Thyroid gland (tissue), 4 donors: Measurements from ENCODE around the gene SMURF2. TPM values are rescaled to one million over a fixed set of nuclear protein-coding genes. Genes with fewer than 3 reads are reported as not detected.

Experiments
- DNase-seq, 2 donors: peaks; one replicate each; pipeline ENCODE4 v3.0.0-alpha.2; 2019
- H3K27ac ChIP-seq, 3 donors: fragments of 200-600 bp; sonication (generic); 1 replicate in 2 of 3; 2 replicates in 1 of 3; pipeline ENCODE4 v1.5.1; 2016 to 2019; ENCODE audit warnings: mild to moderate bottlenecking in 1 of 3, moderate library complexity in 1 of 3
- H3K27me3 ChIP-seq: fragments of 200-600 bp; sonication (generic); one replicate; pipeline ENCODE4 v1.5.1; 2019
- H3K36me3 ChIP-seq, 2 donors: fragments of 200-600 bp; sonication (generic); one replicate each; pipeline ENCODE4 v1.5.1; 2016 to 2019
- H3K4me1 ChIP-seq, 2 donors: fragments of 200-600 bp; sonication (generic); one replicate each; pipeline ENCODE4 v1.5.1; 2017 to 2019
- H3K4me3 ChIP-seq, 3 donors: fragments of 200-600 bp; sonication (generic); replicated peaks in 1 of 3; 1 replicate in 2 of 3; 2 replicates in 1 of 3; pipeline ENCODE4 v1.5.1; 2016; ENCODE audit warnings: mild to moderate bottlenecking in 1 of 3
- H3K9me3 ChIP-seq: fragments of 200-600 bp; sonication (generic); one replicate; pipeline ENCODE4 v1.5.1; 2017
- POLR2A ChIP-seq, 2 donors: fragments of 450-650 bp; IDR thresholded peaks; one replicate each; pipeline ENCODE4 v1.6.1; 2017; ENCODE audit warnings: antibody characterized with exemption in 2 of 2, mild to moderate bottlenecking in 2 of 2, moderate library complexity in 1 of 2
- WGBS, 2 donors: methylation state at CpG; one replicate each; pipeline ENCODE4 v1.1.5; 2017; 5-methylcytosine and 5-hydroxymethylcytosine counted together
- intact Hi-C: fragments of 100-400 bp; cut with DNase I; formaldehyde crosslinking; loops from one replicate; pipeline ENCODE4 v1.15.1; 2023
- total RNA-seq, 4 donors: library from RNA; depleted of rRNA; stranded (reverse); fragments of >200 nt; gene quantifications; one replicate each; pipeline ENCODE4 v1.2.3, GENCODE V29; 2016
- TF ChIP-seq, protein P1 (sequence below), 6 experiments: fragments of 200-600 bp in 3 of 6; fragments of 450-650 bp in 3 of 6; sonication (generic) in 3 of 6; IDR thresholded peaks; one replicate each; pipeline ENCODE4 v1.5.1; 2016 to 2019; ENCODE audit warnings: antibody characterized with exemption in 6 of 6, mild to moderate bottlenecking in 2 of 6, inconsistent platforms in 1 of 6, moderate library complexity in 1 of 6

SMURF2 gene
- total RNA-seq: 10 to 100 TPM; 26.3 to 39.0 (median 29.6) TPM

- DNase-seq: peak; percentile 85 to 86
- peaks cover 22 to 27% of the 10 kb centered on the region in 2 donors for H3K4me1 ChIP-seq
- peak; percentile 69 to 94 for TF ChIP-seq POLR2A (IDR thresholded peaks at IDR 0.05)
- TF ChIP-seq, protein P1, sequence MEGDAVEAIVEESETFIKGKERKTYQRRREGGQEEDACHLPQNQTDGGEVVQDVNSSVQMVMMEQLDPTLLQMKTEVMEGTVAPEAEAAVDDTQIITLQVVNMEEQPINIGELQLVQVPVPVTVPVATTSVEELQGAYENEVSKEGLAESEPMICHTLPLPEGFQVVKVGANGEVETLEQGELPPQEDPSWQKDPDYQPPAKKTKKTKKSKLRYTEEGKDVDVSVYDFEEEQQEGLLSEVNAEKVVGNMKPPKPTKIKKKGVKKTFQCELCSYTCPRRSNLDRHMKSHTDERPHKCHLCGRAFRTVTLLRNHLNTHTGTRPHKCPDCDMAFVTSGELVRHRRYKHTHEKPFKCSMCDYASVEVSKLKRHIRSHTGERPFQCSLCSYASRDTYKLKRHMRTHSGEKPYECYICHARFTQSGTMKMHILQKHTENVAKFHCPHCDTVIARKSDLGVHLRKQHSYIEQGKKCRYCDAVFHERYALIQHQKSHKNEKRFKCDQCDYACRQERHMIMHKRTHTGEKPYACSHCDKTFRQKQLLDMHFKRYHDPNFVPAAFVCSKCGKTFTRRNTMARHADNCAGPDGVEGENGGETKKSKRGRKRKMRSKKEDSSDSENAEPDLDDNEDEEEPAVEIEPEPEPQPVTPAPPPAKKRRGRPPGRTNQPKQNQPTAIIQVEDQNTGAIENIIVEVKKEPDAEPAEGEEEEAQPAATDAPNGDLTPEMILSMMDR (IDR thresholded peaks at IDR 0.05): peak in 1 of 6 experiments; percentile 13
- no peaks in the 10 kb centered on the region for H3K9me3 ChIP-seq
- no peaks in the 10 kb centered on the region for H3K36me3 ChIP-seq
- H3K27ac ChIP-seq: peak within 1 kb of the TSS; percentile 79 to 83 (median 83)
- no peaks in the 10 kb centered on the region for H3K27me3 ChIP-seq
- intact Hi-C loops: loop anchor here (10.0 kb wide), 1 partner anchor 73 kb away; no protein-coding TSS in a partner anchor
- 2% methylated on average over 11 to 13 of the region's 95 CpGs for WGBS, 2 donors
- H3K4me3 ChIP-seq: peak within 1 kb of the TSS; percentile 66 to 86 (median 74)
Measured at GRCh38 chr17:64661976-64662773, at the start of gene SMURF2. SMURF2 (minus strand) TSS chr17:64662307; CDS start chr17:64661880, 427 bp downstream.

GRCh38 chr17:64709481-64709880 is 47.4 kb upstream of the SMURF2 start:
- Histone ChIP-seq H3K4me3 (no peak overlapping the region), H3K27ac (no peak overlapping the region), H3K4me1 (peaks cover 7 to 25% of the 10 kb centered on the region in 2 donors), H3K9me3 (no peaks in the 10 kb centered on the region), H3K36me3 (no peaks in the 10 kb centered on the region), H3K27me3 (no peaks in the 10 kb centered on the region)
- intact Hi-C loops: no loop called here
- no peak for DNase-seq
- WGBS, 2 donors: 40 to 75% methylated on average over 2 to 4 of the region's 4 CpGs
- TF ChIP-seq, protein P1 (IDR thresholded peaks at IDR 0.05): no peak
- no peak for TF ChIP-seq POLR2A (IDR thresholded peaks at IDR 0.05)

GRCh38 chr17:64707050-64707591 is 45.0 kb upstream of the SMURF2 start:
- intact Hi-C loops: no loop called here
- peaks cover 7 to 15% of the 10 kb centered on the region in 2 donors for H3K4me1 ChIP-seq
- H3K27me3 ChIP-seq: no peaks in the 10 kb centered on the region
- DNase-seq: peak; percentile 69 to 74
- peak overlapping the region in 2 of 3 donors; percentile 20 to 41 for H3K27ac ChIP-seq
- 26 to 33% methylated on average over 10 of the region's 10 CpGs for WGBS, 2 donors
- TF ChIP-seq POLR2A (IDR thresholded peaks at IDR 0.05): no peak
- TF ChIP-seq, protein P1 (IDR thresholded peaks at IDR 0.05): no peak
- no peaks in the 10 kb centered on the region for H3K9me3 ChIP-seq
- H3K36me3 ChIP-seq: no peaks in the 10 kb centered on the region
- H3K4me3 ChIP-seq: no peak overlapping the region

DNA sequence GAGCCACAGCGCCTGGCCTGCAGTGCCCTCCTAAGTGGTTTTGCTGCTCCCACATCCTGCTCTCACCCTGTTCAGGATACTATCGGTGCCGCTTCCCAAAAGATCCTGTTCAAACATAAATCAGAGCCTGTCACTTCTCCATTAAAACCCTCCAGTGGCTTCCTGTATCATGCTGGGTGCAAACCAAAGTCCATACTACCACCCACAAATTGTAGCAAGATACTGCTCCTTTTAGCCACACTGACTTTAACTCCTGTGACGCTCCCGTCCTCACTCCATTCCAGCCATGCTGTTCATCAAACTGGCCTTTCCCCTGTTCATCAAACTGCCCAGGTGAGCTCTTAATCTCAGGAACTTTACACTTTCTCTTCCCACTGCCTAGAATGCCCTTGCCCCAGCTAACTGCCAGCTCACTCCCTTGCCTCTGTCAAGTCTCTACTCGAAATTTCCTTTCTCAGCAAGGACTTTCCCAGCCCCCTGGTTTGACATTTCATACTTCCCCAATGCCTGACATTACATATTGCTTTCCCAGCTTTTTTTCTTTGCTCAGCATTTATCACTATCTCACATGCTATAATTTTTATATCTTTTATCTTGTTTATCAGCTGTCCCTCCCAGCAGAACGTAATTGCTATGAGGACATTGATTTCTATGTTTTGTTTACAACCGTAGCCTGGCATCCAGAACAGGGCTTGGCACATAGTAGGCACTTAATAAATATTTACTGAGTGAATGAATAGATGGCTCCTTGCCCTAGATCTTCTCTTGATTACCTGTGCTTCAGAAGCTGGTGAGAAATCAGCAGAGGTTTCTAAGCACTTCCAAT is 44.3 kb upstream of the SMURF2 start:
- no peaks in the 10 kb centered on the region for H3K27me3 ChIP-seq
- H3K4me3 ChIP-seq: no peak overlapping the region
- 62 to 70% methylated on average over 8 of the region's 8 CpGs for WGBS, 2 donors
- peaks cover 7 to 15% of the 10 kb centered on the region in 2 donors for H3K4me1 ChIP-seq
- H3K27ac ChIP-seq: peak overlapping the region in 2 of 3 donors; percentile 20 to 37
- TF ChIP-seq POLR2A (IDR thresholded peaks at IDR 0.05): no peak
- TF ChIP-seq, protein P1 (IDR thresholded peaks at IDR 0.05): no peak
- no peaks in the 10 kb centered on the region for H3K36me3 ChIP-seq
- H3K9me3 ChIP-seq: no peaks in the 10 kb centered on the region
- no peak for DNase-seq
- intact Hi-C loops: no loop called here
